NCI-H2196 (cell line): ENCODE measurements around the gene ITGA3.

Source experiments
- DNase-seq: peaks from one replicate; lab custom pipeline; 2025; ENCODE audit not compliant: unreplicated experiment; lab: John Stamatoyannopoulos, UW

Gene ITGA3

GRCh38 chr17:50106393-50107131, 50.7 kb downstream of the ITGA3 start:
- DNase-seq, result no peak

GRCh38 chr17:50107790-50108414, 52.0 kb downstream of the ITGA3 start:
- DNase-seq, result no peak

GRCh38 chr17:50108556-50108955, 52.6 kb downstream of the ITGA3 start:
- no peak for DNase-seq

- DNase-seq, result no peak
Observed at GRCh38 chr17:50109207-50109606, 53.3 kb downstream of the ITGA3 start.

GRCh38 chr17:50109785-50110184, 53.9 kb downstream of the ITGA3 start:
- DNase-seq, result no peak

- DNase-seq, result no peak
Observed at GRCh38 chr17:50110591-50111349, 54.9 kb downstream of the ITGA3 start.

GRCh38 chr17:50111673-50112655, 56.1 kb downstream of the ITGA3 start:
- no peak for DNase-seq

GRCh38 chr17:50112694-50113093, 56.8 kb downstream of the ITGA3 start:
- DNase-seq, result no peak

- DNase-seq, result no peak
Observed at GRCh38 chr17:50113624-50114320, 57.9 kb downstream of the ITGA3 start.

- DNase-seq, result no peak
Observed at GRCh38 chr17:50114401-50114800, 58.5 kb downstream of the ITGA3 start.

GRCh38 chr17:50114849-50115357, 59.0 kb downstream of the ITGA3 start:
- peak; percentile 71 for DNase-seq

GRCh38 chr17:50115756-50116155, 59.8 kb downstream of the ITGA3 start:
- DNase-seq, result no peak

GRCh38 chr17:50117202-50118051, 61.5 kb downstream of the ITGA3 start:
- no peak for DNase-seq

GRCh38 chr17:50118076-50118827, 62.3 kb downstream of the ITGA3 start:
- DNase-seq, result no peak

GRCh38 chr17:50118828-50119218, 62.9 kb downstream of the ITGA3 start:
- no peak for DNase-seq

- no peak for DNase-seq
Observed at GRCh38 chr17:50120475-50121253, 64.8 kb downstream of the ITGA3 start.

- no peak for DNase-seq
Observed at GRCh38 chr17:50122945-50123344, 67.0 kb downstream of the ITGA3 start.
